IPS-18a (cell line): ENCODE measurements around the gene USP6.
"Not testable (repeated sequence)": the region's sequence is repeated elsewhere in the genome, so short reads cannot be mapped to it uniquely, and the experiment has no call there.

Source experiments
- H3K27ac ChIP-seq: one replicate; pipeline ENCODE4 v1.5.1; 2013; ENCODE audit warnings: low read length
- H3K27me3 ChIP-seq: one replicate; pipeline ENCODE4 v1.6.1; 2013; ENCODE audit warnings: mild to moderate bottlenecking, low read length; ENCODE audit not compliant: control insufficient read depth, insufficient read depth
- H3K36me3 ChIP-seq: one replicate; pipeline ENCODE4 v1.6.1; 2013; ENCODE audit warnings: low read depth, low read length; ENCODE audit not compliant: control insufficient read depth
- H3K4me1 ChIP-seq: one replicate; pipeline ENCODE4 v1.6.1; 2013; ENCODE audit warnings: low read depth, low read length; ENCODE audit not compliant: control insufficient read depth
- H3K4me3 ChIP-seq: one replicate; pipeline ENCODE4 v1.5.1; 2013; ENCODE audit warnings: low read length
- H3K9ac ChIP-seq: one replicate; pipeline ENCODE4 v1.6.1; 2013; ENCODE audit warnings: mild to moderate bottlenecking, low read length, moderate library complexity
- H3K9me3 ChIP-seq: one replicate; pipeline ENCODE4 v1.6.1; 2013; ENCODE audit warnings: low read depth, low read length; ENCODE audit not compliant: control insufficient read depth

USP6 gene

DNA sequence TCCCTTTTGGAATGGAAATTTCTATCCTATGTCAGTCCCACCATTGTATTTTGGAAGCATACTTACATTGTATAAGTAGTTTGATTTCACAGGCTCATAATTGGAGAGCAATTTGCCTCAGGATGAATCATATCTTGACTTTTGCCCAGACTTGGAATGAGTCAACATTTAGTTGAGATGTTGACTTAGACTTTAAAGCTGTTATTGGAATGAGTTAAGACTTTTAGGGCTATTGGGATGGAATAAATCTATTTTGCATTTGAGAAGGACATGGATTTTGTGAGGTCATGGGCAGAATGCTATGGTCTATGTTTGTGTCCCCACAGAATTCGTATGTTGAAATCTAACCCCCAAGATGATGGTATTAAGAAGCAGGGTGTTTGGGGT is 88.1 kb downstream of the USP6 start:
- H3K36me3 ChIP-seq, result no peaks in the 10 kb centered on the region
- no peaks in the 10 kb centered on the region for H3K27me3 ChIP-seq
- no peaks in the 10 kb centered on the region for H3K9me3 ChIP-seq
- no peak overlapping the region for H3K9ac ChIP-seq
- no peak overlapping the region for H3K4me3 ChIP-seq
- H3K4me1 ChIP-seq, result no peaks in the 10 kb centered on the region
- no peak overlapping the region for H3K27ac ChIP-seq

DNA sequence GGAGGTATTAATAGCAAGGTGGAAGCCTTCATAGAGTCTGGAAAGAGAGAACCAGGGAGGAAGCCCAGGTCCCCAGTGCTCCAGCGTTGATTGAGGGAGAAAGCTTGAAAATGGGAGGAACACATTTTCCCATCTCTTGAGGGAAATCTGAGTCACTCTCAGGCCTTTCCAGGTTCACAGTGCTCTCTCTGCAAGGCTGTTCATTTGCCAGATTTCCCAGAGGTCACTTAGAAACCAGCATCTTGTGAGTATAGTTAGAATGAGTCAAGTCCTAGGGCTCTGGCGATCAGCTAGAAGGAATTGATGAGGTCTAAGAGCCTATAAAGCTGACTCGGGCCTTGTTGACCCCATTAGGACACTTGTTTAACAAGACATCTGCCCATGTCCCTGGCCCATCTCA is 93.6 kb downstream of the USP6 start:
- H3K27me3 ChIP-seq, result no peaks in the 10 kb centered on the region
- H3K9ac ChIP-seq, result no peak overlapping the region
- no peaks in the 10 kb centered on the region for H3K36me3 ChIP-seq
- H3K4me1 ChIP-seq, result no peaks in the 10 kb centered on the region
- H3K27ac ChIP-seq, result no peak overlapping the region
- H3K4me3 ChIP-seq, result no peak overlapping the region
- no peaks in the 10 kb centered on the region for H3K9me3 ChIP-seq

DNA sequence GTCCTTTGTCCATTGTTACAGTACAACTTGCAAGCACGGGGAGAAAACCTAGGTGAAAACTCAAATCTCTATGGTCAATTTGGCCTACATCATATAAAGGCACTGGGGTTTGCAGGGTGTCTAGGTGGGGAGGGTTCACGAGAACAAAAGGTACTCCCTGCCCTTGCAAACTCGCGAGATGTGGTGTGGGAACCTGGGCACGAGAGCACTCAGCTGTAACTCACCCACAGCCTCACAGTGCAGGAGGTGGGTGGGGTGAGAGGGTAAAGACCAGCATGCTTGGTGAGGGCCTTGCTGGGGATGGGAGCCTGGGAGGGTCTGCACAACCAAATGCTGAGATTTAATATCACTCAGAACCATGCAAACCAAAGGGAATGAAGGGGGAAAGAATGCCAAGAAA is 94.3 kb downstream of the USP6 start:
- Histone ChIP-seq H3K4me3 (no peak overlapping the region), H3K9ac (no peak overlapping the region)

DNA sequence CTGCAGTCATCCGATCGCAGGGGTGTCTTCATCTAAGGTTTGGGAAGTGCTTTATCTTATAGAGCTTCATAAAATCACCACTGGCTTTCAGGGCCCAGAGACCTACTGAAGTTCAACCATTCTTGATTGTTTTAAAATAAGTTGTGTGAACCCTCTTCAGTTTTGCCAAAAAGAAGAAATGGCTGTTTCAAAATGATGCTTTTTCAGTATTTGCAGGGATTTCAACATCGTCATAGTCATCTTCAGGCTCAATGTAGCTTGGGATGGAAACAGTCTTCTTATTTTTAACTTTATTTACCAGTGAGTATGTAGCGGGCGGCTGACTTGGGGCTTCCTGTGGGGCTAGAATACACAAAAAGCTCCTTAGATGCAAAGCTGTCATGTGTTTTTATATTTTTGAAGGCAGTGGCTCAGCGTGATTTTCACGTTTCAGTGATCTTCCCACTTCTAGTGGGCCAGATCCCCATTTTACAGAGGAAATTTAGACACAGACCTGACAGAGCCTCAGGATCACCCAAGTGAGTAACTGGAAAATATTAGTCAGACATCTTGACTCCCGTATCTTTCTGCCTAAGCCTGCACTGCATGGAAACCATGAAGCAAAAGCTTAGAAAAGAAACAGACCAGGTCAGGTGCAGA is 94.9 kb downstream of the USP6 start:
- Histone ChIP-seq H3K9ac (no peak overlapping the region), H3K4me3 (no peak overlapping the region), H3K27me3 (no peaks in the 10 kb centered on the region), H3K27ac (no peak overlapping the region), H3K9me3 (no peaks in the 10 kb centered on the region), H3K36me3 (no peaks in the 10 kb centered on the region), H3K4me1 (no peaks in the 10 kb centered on the region)

More for the DNA sequence above, 94.3 kb downstream of the USP6 start:
- H3K9me3 ChIP-seq, result no peaks in the 10 kb centered on the region
- no peak overlapping the region for H3K27ac ChIP-seq
- H3K36me3 ChIP-seq, result no peaks in the 10 kb centered on the region
- no peaks in the 10 kb centered on the region for H3K4me1 ChIP-seq
- H3K27me3 ChIP-seq, result no peaks in the 10 kb centered on the region

DNA sequence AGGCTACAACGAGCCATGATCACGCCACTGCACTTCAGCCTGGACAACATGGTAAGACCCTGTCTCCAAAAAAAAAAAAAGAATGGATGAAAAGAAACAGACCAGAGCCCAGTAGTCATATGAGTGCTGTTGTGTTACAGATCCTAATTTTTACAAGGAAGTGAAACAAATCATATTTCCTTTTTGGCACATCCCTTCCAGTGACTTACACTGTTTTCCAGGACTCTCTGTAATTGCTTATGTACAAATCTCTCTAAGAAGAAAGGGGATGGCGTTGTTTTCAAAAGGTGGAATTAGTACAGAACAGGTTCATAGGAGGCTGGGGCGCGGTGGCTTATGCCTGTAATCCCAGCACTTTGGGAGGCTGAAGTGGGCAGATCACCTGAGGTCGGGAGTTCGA is 95.6 kb downstream of the USP6 start:
- Histone ChIP-seq H3K36me3 (no peaks in the 10 kb centered on the region), H3K4me3 (no peak overlapping the region), H3K4me1 (no peaks in the 10 kb centered on the region), H3K27ac (no peak overlapping the region), H3K9ac (no peak overlapping the region), H3K9me3 (no peaks in the 10 kb centered on the region), H3K27me3 (no peaks in the 10 kb centered on the region)

DNA sequence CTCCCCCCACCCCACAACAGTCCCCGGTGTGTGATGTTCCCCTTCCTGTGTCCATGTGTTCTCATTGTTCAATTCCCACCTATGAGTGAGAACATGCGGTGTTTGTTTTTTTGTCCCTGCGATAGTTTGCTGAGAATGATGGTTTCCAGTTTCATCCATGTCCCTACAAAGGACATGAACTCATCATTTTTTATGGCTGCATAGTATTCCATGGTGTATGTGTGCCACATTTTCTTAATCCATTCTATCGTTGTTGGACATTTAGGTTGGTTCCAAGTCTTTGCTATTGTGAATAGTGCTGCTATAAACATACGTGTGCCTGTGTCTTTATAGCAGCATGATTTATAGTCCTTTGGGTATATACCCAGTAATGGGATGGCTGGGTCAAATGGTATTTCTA is 101.7 kb downstream of the USP6 start:
- not testable (repeated sequence) for H3K9me3 ChIP-seq, H3K4me3 ChIP-seq, H3K27me3 ChIP-seq, H3K36me3 ChIP-seq, H3K9ac ChIP-seq, H3K27ac ChIP-seq, H3K4me1 ChIP-seq

DNA sequence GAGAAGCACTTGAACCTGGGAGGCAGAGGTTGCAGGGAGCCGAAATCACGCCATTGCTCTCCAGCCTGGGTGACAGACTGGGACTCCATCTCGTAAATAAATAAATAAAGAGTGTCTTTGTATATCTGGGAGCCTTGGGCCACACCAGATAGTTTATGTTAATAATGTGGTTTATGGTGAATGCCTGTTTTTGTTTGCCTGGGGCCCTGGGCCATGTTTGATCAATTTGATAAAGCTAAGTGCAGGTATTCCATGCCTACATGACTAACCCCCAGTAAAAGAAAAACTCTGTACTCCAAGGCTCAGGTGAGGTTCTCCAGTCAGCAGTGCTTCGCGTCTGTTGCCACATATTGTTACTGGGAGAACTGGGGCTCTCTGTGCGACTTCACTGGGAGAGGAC is 103.7 kb downstream of the USP6 start:
- H3K4me3 ChIP-seq, result no peak overlapping the region
- H3K27me3 ChIP-seq, result no peaks in the 10 kb centered on the region
- no peaks in the 10 kb centered on the region for H3K9me3 ChIP-seq
- H3K9ac ChIP-seq, result no peak overlapping the region
- no peak overlapping the region for H3K27ac ChIP-seq
- H3K4me1 ChIP-seq, result no peaks in the 10 kb centered on the region
- H3K36me3 ChIP-seq, result no peaks in the 10 kb centered on the region

DNA sequence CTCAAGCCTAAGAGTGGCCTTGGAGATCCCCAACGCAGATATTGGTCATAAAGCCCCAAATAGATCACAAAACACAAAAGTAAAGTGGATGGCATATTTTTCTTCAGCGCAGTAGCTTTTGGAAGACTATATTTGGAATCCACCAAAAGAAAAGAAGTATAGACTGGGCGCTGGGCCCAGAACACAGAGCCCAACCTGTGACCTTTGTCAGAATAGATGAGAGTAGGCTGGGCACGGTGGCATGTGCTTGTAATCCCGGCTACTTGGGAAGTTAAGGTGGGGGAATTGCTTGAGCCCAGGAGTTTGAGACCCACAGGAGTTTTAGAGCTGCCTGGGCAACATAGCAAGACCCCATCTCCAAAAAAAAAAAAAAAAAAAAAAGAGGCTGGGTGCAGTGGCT is 104.2 kb downstream of the USP6 start:
- Histone ChIP-seq H3K9me3 (no peaks in the 10 kb centered on the region), H3K27ac (no peak overlapping the region), H3K4me3 (no peak overlapping the region), H3K27me3 (no peaks in the 10 kb centered on the region), H3K36me3 (no peaks in the 10 kb centered on the region), H3K9ac (no peak overlapping the region), H3K4me1 (no peaks in the 10 kb centered on the region)

DNA sequence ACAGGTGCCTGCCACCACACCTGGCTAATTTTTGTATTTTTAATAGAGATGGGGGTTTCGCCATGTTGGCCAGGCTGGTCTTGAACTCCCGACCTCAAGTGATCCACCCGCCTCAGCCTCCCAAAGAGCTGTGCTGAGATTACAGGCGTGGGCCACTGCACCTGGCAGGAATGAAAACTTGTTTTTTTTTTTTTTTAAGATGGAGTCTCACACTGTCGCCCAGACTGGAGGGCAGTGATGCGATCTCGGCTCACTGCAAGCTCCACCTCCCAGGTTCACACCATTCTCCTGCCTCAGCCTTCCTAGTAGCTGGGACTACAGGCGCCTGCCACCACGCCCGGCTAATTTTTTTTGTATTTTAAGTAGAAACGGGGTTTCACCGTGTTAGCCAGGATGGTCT is 106.1 kb downstream of the USP6 start:
- not testable (repeated sequence) for H3K4me3 ChIP-seq, H3K27ac ChIP-seq, H3K9ac ChIP-seq, H3K27me3 ChIP-seq, H3K9me3 ChIP-seq, H3K36me3 ChIP-seq, H3K4me1 ChIP-seq
